ENCODE data around the gene PIGH.

DNA sequence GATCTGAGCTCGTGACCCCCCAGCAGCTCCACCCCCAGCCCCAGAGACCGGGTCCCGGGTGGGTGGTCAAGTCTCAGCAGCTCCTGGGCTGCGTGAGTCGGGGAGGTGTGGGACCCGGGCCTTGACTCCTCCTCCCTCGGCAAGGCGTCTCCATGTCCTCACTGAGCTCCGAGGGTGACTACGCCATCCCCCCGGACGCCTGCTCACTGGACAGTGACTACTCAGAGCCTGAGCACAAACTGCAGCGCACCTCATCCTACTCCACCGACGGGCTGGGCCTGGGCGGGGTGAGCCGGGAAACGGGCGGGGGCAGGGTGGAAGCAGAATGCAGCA is 28.1 kb downstream of the PIGH start:
- TF ChIP-seq, protein P1, sequence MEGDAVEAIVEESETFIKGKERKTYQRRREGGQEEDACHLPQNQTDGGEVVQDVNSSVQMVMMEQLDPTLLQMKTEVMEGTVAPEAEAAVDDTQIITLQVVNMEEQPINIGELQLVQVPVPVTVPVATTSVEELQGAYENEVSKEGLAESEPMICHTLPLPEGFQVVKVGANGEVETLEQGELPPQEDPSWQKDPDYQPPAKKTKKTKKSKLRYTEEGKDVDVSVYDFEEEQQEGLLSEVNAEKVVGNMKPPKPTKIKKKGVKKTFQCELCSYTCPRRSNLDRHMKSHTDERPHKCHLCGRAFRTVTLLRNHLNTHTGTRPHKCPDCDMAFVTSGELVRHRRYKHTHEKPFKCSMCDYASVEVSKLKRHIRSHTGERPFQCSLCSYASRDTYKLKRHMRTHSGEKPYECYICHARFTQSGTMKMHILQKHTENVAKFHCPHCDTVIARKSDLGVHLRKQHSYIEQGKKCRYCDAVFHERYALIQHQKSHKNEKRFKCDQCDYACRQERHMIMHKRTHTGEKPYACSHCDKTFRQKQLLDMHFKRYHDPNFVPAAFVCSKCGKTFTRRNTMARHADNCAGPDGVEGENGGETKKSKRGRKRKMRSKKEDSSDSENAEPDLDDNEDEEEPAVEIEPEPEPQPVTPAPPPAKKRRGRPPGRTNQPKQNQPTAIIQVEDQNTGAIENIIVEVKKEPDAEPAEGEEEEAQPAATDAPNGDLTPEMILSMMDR (IDR thresholded peaks at IDR 0.05), result no peak
- TF ChIP-seq EZH2phosphoT487 (IDR thresholded peaks at IDR 0.05) (no peak), EZH2 (IDR thresholded peaks at IDR 0.05) (no peak)

Data from neural progenitor cell (in vitro differentiated cells).